Trophoblast cell (in vitro differentiated cells and primary cell): ENCODE measurements around the gene DMAC1.

Experiments
- DNase-seq, 2 donors: peaks; one replicate each; pipeline ENCODE4 v3.0.0-alpha.2; 2016
- H2AFZ ChIP-seq: 2 replicates; pipeline ENCODE4 v1.6.1; 2013; ENCODE audit warnings: low read length, moderate library complexity, mild to moderate bottlenecking; ENCODE audit not compliant: insufficient read depth, poor library complexity
- H2AK5ac ChIP-seq: 2 replicates; pipeline ENCODE4 v1.6.1; 2013; ENCODE audit warnings: mild to moderate bottlenecking, low read length
- H2BK120ac ChIP-seq: 2 replicates; pipeline ENCODE4 v1.6.1; 2013; ENCODE audit warnings: low read length, mild to moderate bottlenecking, moderate library complexity; ENCODE audit not compliant: insufficient read depth, poor library complexity
- H2BK12ac ChIP-seq: 2 replicates; pipeline ENCODE4 v1.6.1; 2013; ENCODE audit warnings: mild to moderate bottlenecking, low read length, moderate library complexity
- H2BK5ac ChIP-seq: 2 replicates; pipeline ENCODE4 v1.6.1; 2013; ENCODE audit warnings: low read length, low read depth, moderate library complexity, mild to moderate bottlenecking; ENCODE audit not compliant: poor library complexity
- H3K14ac ChIP-seq: 2 replicates; pipeline ENCODE4 v1.6.1; 2013; ENCODE audit warnings: mild to moderate bottlenecking, low read length
- H3K18ac ChIP-seq: 2 replicates; pipeline ENCODE4 v1.6.1; 2013; ENCODE audit warnings: mild to moderate bottlenecking, low read length
- H3K23ac ChIP-seq: 2 replicates; pipeline ENCODE4 v1.6.1; 2013; ENCODE audit warnings: low read length
- H3K27ac ChIP-seq: 2 replicates; pipeline ENCODE4 v1.5.1; 2013; ENCODE audit warnings: low read depth, mild to moderate bottlenecking, inconsistent platforms, low read length, moderate library complexity
- H3K27me3 ChIP-seq: 2 replicates; pipeline ENCODE4 v1.6.1; 2013; ENCODE audit warnings: inconsistent platforms, mild to moderate bottlenecking, low read length, moderate library complexity; ENCODE audit not compliant: insufficient read depth
- H3K36me3 ChIP-seq, 2 experiments: 1 replicate in 1 of 2; 2 replicates in 1 of 2; pipeline ENCODE4 v1.6.1; 2013; ENCODE audit warnings: low read length in 2 of 2, mild to moderate bottlenecking in 2 of 2, moderate library complexity in 1 of 2; ENCODE audit not compliant: insufficient read depth in 2 of 2, control insufficient read depth in 1 of 2
- H3K4ac ChIP-seq: 2 replicates; pipeline ENCODE4 v1.6.1; 2013; ENCODE audit warnings: low read depth, mild to moderate bottlenecking, low read length, moderate library complexity
- H3K4me1 ChIP-seq, 2 experiments: 1 replicate in 1 of 2; 2 replicates in 1 of 2; pipeline ENCODE4 v1.6.1; 2013; ENCODE audit warnings: low read length in 2 of 2, mild to moderate bottlenecking in 2 of 2, moderate library complexity in 1 of 2; ENCODE audit not compliant: insufficient read depth in 2 of 2, control insufficient read depth in 1 of 2
- H3K4me2 ChIP-seq: 2 replicates; pipeline ENCODE4 v1.6.1; 2013; ENCODE audit warnings: inconsistent platforms, mild to moderate bottlenecking, low read length, moderate library complexity
- H3K4me3 ChIP-seq: 2 replicates; pipeline ENCODE4 v1.5.1; 2013; ENCODE audit warnings: mild to moderate bottlenecking, low read depth, low read length, inconsistent platforms
- H3K79me1 ChIP-seq: one replicate; pipeline ENCODE4 v1.6.1; 2013; ENCODE audit warnings: low read length
- H3K79me2 ChIP-seq: 2 replicates; pipeline ENCODE4 v1.6.1; 2013; ENCODE audit warnings: low read length, mild to moderate bottlenecking; ENCODE audit not compliant: control insufficient read depth, insufficient read depth, poor library complexity
- H3K9ac ChIP-seq: 2 replicates; pipeline ENCODE4 v1.6.1; 2013; ENCODE audit warnings: mild to moderate bottlenecking, low read length
- H3K9me3 ChIP-seq: 2 replicates; pipeline ENCODE4 v1.6.1; 2013; ENCODE audit warnings: low read depth, mild to moderate bottlenecking, control low read depth, inconsistent platforms, low read length; ENCODE audit not compliant: insufficient read depth
- H4K12ac ChIP-seq: 2 replicates; pipeline ENCODE4 v1.6.1; 2013; ENCODE audit warnings: low read depth, mild to moderate bottlenecking, low read length, moderate library complexity
- H4K8ac ChIP-seq: 2 replicates; pipeline ENCODE4 v1.6.1; 2013; ENCODE audit warnings: low read depth, mild to moderate bottlenecking, low read length, moderate library complexity
- H4K91ac ChIP-seq: one replicate; pipeline ENCODE4 v1.6.1; 2013; ENCODE audit warnings: low read depth, mild to moderate bottlenecking, low read length, moderate library complexity
- WGBS: extraction: QIAGEN DNeasy Blood & Tissue Kit; methylation state at CpG from one replicate; pipeline ENCODE4 v1.1.7; 2013; ENCODE audit warnings: missing lambda C conversion rate; ENCODE audit not compliant: insufficient read length, insufficient coverage; ENCODE audit errors: extremely low coverage; 5-methylcytosine and 5-hydroxymethylcytosine counted together

The DMAC1 gene

GRCh38 chr9:7841831-7842230, 42.3 kb upstream of the DMAC1 start:
- DNase-seq: no peak
- no peak overlapping the region for H4K12ac ChIP-seq
- H3K4me2 ChIP-seq: no peak overlapping the region
- H3K18ac ChIP-seq: no peak overlapping the region
- no peak overlapping the region for H4K91ac ChIP-seq
- no peak overlapping the region for H3K23ac ChIP-seq
- no peak overlapping the region for H3K4ac ChIP-seq
- no peak overlapping the region for H3K14ac ChIP-seq
- H2BK120ac ChIP-seq: no peak overlapping the region
- H2BK5ac ChIP-seq: no peak overlapping the region
- no peak overlapping the region for H3K9ac ChIP-seq
- no CpG with 5 or more reads among the region's 1 CpG for WGBS
- no peaks in the 10 kb centered on the region for H3K79me1 ChIP-seq
- H3K36me3 ChIP-seq: no peaks in the 10 kb centered on the region
- no peaks in the 10 kb centered on the region for H3K79me2 ChIP-seq
- H3K27ac ChIP-seq: no peak overlapping the region
- H3K4me1 ChIP-seq: no peaks in the 10 kb centered on the region
- H2AFZ ChIP-seq: no peak overlapping the region
- H3K27me3 ChIP-seq: no peaks in the 10 kb centered on the region
- no peak overlapping the region for H2BK12ac ChIP-seq
- H2AK5ac ChIP-seq: no peak overlapping the region
- H4K8ac ChIP-seq: no peak overlapping the region
- H3K9me3 ChIP-seq: no peaks in the 10 kb centered on the region
- H3K4me3 ChIP-seq: no peak overlapping the region

GRCh38 chr9:7834531-7834930, 35.0 kb upstream of the DMAC1 start:
- H4K91ac ChIP-seq: no peak overlapping the region
- H3K4me1 ChIP-seq: no peaks in the 10 kb centered on the region
- H3K23ac ChIP-seq: no peak overlapping the region
- no peaks in the 10 kb centered on the region for H3K27me3 ChIP-seq
- H3K4me2 ChIP-seq: no peak overlapping the region
- H2BK12ac ChIP-seq: no peak overlapping the region
- no peak overlapping the region for H2AK5ac ChIP-seq
- H2AFZ ChIP-seq: no peak overlapping the region
- no peak for DNase-seq
- H3K27ac ChIP-seq: no peak overlapping the region
- H3K4me3 ChIP-seq: no peak overlapping the region
- H3K9me3 ChIP-seq: no peaks in the 10 kb centered on the region
- H3K14ac ChIP-seq: no peak overlapping the region
- no peak overlapping the region for H4K12ac ChIP-seq
- H2BK120ac ChIP-seq: no peak overlapping the region
- no peaks in the 10 kb centered on the region for H3K79me2 ChIP-seq
- no CpG with 5 or more reads among the region's 2 CpGs for WGBS
- H3K9ac ChIP-seq: no peak overlapping the region
- no peak overlapping the region for H3K18ac ChIP-seq
- H2BK5ac ChIP-seq: no peak overlapping the region
- H3K4ac ChIP-seq: no peak overlapping the region
- no peaks in the 10 kb centered on the region for H3K36me3 ChIP-seq
- no peak overlapping the region for H4K8ac ChIP-seq
- H3K79me1 ChIP-seq: no peaks in the 10 kb centered on the region

- Histone ChIP-seq H3K4me3 (no peak overlapping the region), H3K4me2 (no peak overlapping the region), H2BK120ac (no peak overlapping the region), H3K4me1 (no peaks in the 10 kb centered on the region), H4K12ac (no peak overlapping the region), H3K79me1 (no peaks in the 10 kb centered on the region), H3K27ac (no peak overlapping the region), H3K18ac (no peak overlapping the region), H2AFZ (no peak overlapping the region), H3K23ac (no peak overlapping the region), H3K27me3 (no peaks in the 10 kb centered on the region), H4K8ac (no peak overlapping the region), H3K36me3 (no peaks in the 10 kb centered on the region), H3K79me2 (no peaks in the 10 kb centered on the region), H2AK5ac (no peak overlapping the region), H3K9ac (no peak overlapping the region), H3K4ac (no peak overlapping the region), H2BK5ac (no peak overlapping the region), H2BK12ac (no peak overlapping the region), H4K91ac (no peak overlapping the region), H3K9me3 (no peaks in the 10 kb centered on the region), H3K14ac (no peak overlapping the region)
- no peak for DNase-seq
- no CpG with 5 or more reads among the region's 1 CpG for WGBS
These were observed 28.8 kb upstream of the DMAC1 start for GRCh38 chr9:7828334-7828733.

GRCh38 chr9:7827792-7828191, 28.2 kb upstream of the DMAC1 start:
- no peak overlapping the region for H3K14ac ChIP-seq
- no peak overlapping the region for H2AK5ac ChIP-seq
- H3K36me3 ChIP-seq: no peaks in the 10 kb centered on the region
- no peak overlapping the region for H3K4me3 ChIP-seq
- DNase-seq: no peak
- H3K27ac ChIP-seq: no peak overlapping the region
- H3K18ac ChIP-seq: no peak overlapping the region
- H3K9ac ChIP-seq: no peak overlapping the region
- H2BK120ac ChIP-seq: no peak overlapping the region
- H2BK12ac ChIP-seq: no peak overlapping the region
- no peak overlapping the region for H4K8ac ChIP-seq
- no peak overlapping the region for H3K4me2 ChIP-seq
- H3K4ac ChIP-seq: no peak overlapping the region
- H3K4me1 ChIP-seq: no peaks in the 10 kb centered on the region
- no peaks in the 10 kb centered on the region for H3K9me3 ChIP-seq
- H3K79me2 ChIP-seq: no peaks in the 10 kb centered on the region
- no peak overlapping the region for H2AFZ ChIP-seq
- H3K27me3 ChIP-seq: no peaks in the 10 kb centered on the region
- H2BK5ac ChIP-seq: no peak overlapping the region
- H3K23ac ChIP-seq: no peak overlapping the region
- H4K91ac ChIP-seq: no peak overlapping the region
- no peak overlapping the region for H4K12ac ChIP-seq
- WGBS: no CpG with 5 or more reads among the region's 3 CpGs
- no peaks in the 10 kb centered on the region for H3K79me1 ChIP-seq
